A549 (cell line): ENCODE results near the gene NTN4. TPM values are rescaled to one million over a fixed set of nuclear protein-coding genes. Genes with fewer than 3 reads are reported as not detected.

Experiments
- ATAC-seq, 2 experiments: fragments of 200-7000 bp in 1 of 2; fragments of >200 bp in 1 of 2; cut with Nextera tagmentation in 1 of 2; cut with Tn5 transposase in 1 of 2; 3 replicates each; pipeline versions ENCODE4 v1.8.0 to v1.9.1; 2018 to 2020; ENCODE audit warnings: mild to moderate bottlenecking in 1 of 2, moderate library complexity in 1 of 2
- CTCF ChIA-PET: fragments of 300-600 bp; sonication (Branson Sonifier 250); formaldehyde crosslinking; extraction: SDS; loops from one replicate; lab custom pipeline; 2021; ENCODE audit warnings: antibody characterized with exemption, inconsistent platforms; lab: Yijun Ruan, JAX
- POLR2A ChIA-PET: fragments of 350-600 bp; formaldehyde crosslinking; extraction: SDS; loops from one replicate; lab custom pipeline; 2021; ENCODE audit warnings: antibody characterized with exemption, inconsistent platforms; lab: Yijun Ruan, JAX
- DNase-seq, 2 experiments: peaks; one replicate each; pipeline versions ENCODE4 v3.0.0 to v3.0.0-alpha.2; 2011 to 2016; ENCODE audit warnings: low read depth in 1 of 2, low spot score in 1 of 2
- FAIRE-seq: peaks from 2 replicates; lab custom pipeline; 2011; peaks lifted over from hg19 to GRCh38; lab: Jason Lieb, UNC
- H3K27ac ChIP-seq, 2 experiments: fragments of >200 bp; sonication (Bioruptor Twin); formaldehyde crosslinking; 3 replicates each; pipeline ENCODE4 v1.5.1; 2016 to 2017
- H3K4me1 ChIP-seq: fragments of >200 bp; sonication (Bioruptor Twin); formaldehyde crosslinking; 3 replicates; pipeline ENCODE4 v1.6.1; 2016
- H3K4me2 ChIP-seq: fragments of >200 bp; sonication (Bioruptor Twin); formaldehyde crosslinking; 3 replicates; pipeline ENCODE4 v1.6.1; 2016
- H3K4me3 ChIP-seq: fragments of >200 bp; sonication (Bioruptor Twin); formaldehyde crosslinking; 3 replicates; pipeline ENCODE4 v1.5.1; 2016
- H3K9me3 ChIP-seq: fragments of >200 bp; sonication (Bioruptor Twin); formaldehyde crosslinking; 3 replicates; pipeline ENCODE4 v1.6.1; 2016
- ATOH8 ChIP-seq: fragments of 250-450 bp; sonication (Bioruptor Pico); IDR thresholded peaks from 2 replicates; pipeline ENCODE4 v1.5.0; 2020; ENCODE audit warnings: low read depth, mild to moderate bottlenecking, moderate library complexity
- BHLHE40 ChIP-seq: IDR thresholded peaks from 2 replicates; pipeline ENCODE4 v1.6.1; 2012; ENCODE audit warnings: low read depth, low read length, inconsistent platforms
- CBX2 ChIP-seq: fragments of 200-600 bp; sonication (generic); IDR thresholded peaks from 2 replicates; pipeline ENCODE4 v1.6.1; 2016; ENCODE audit warnings: low read depth, mild to moderate bottlenecking, borderline replicate concordance
- CHD2 ChIP-seq: fragments of 150-350 bp; IDR thresholded peaks from 2 replicates; pipeline ENCODE4 v1.6.1; 2014; ENCODE audit warnings: low read length; ENCODE audit not compliant: partially characterized antibody
- CHD4 ChIP-seq: fragments of 200-600 bp; sonication (generic); IDR thresholded peaks from 2 replicates; pipeline ENCODE4 v1.6.1; 2016; ENCODE audit warnings: antibody characterized with exemption, mild to moderate bottlenecking, borderline replicate concordance
- FOXS1 ChIP-seq: fragments of 250-450 bp; sonication (Bioruptor Pico); IDR thresholded peaks from 2 replicates; pipeline ENCODE4 v1.5.0; 2020; ENCODE audit warnings: mild to moderate bottlenecking, moderate library complexity
- GATA3 ChIP-seq: IDR thresholded peaks from 2 replicates; pipeline ENCODE4 v1.6.1; 2012; ENCODE audit warnings: borderline replicate concordance
- HEYL ChIP-seq: fragments of 250-450 bp; sonication (Bioruptor Pico); IDR thresholded peaks from 2 replicates; pipeline ENCODE4 v1.8.0; 2021; ENCODE audit warnings: mild to moderate bottlenecking, moderate library complexity
- HOXA7 ChIP-seq: fragments of 250-450 bp; sonication (Bioruptor Pico); IDR thresholded peaks from 2 replicates; pipeline ENCODE4 v1.5.0; 2020; ENCODE audit warnings: mild to moderate bottlenecking, moderate library complexity
- JUNB ChIP-seq: fragments of >200 bp; sonication (Bioruptor Twin); formaldehyde crosslinking; IDR thresholded peaks from 2 replicates; pipeline ENCODE4 v1.6.1; 2016
- MAFK ChIP-seq: fragments of 450-650 bp; IDR thresholded peaks from 2 replicates; pipeline ENCODE4 v1.6.1; 2014; ENCODE audit not compliant: partially characterized antibody
- MAZ ChIP-seq: fragments of 150-350 bp; IDR thresholded peaks from 2 replicates; pipeline ENCODE4 v1.6.1; 2014; ENCODE audit warnings: antibody characterized with exemption, low read depth, low read length, borderline replicate concordance
- MYC ChIP-seq: IDR thresholded peaks from 2 replicates; pipeline ENCODE4 v1.6.1; 2012; ENCODE audit warnings: mild to moderate bottlenecking, inconsistent platforms, low read length, improper control_type of control experiment, borderline replicate concordance
- NFE2L2 ChIP-seq: fragments of 150-350 bp; conservative IDR thresholded peaks from 2 replicates; pipeline ENCODE4 v1.6.1; 2014; ENCODE audit warnings: low read length
- NPAS2 ChIP-seq: fragments of 250-450 bp; sonication (Bioruptor Pico); IDR thresholded peaks from 2 replicates; pipeline ENCODE4 v1.8.0; 2022; ENCODE audit warnings: mild to moderate bottlenecking, moderate library complexity, borderline replicate concordance
- NR3C1 ChIP-seq: fragments of >200 bp; sonication (Bioruptor Twin); formaldehyde crosslinking; IDR thresholded peaks from 3 replicates; pipeline ENCODE4 v1.6.1; 2017
- PHF8 ChIP-seq: fragments of 200-600 bp; sonication (generic); IDR thresholded peaks from 2 replicates; pipeline ENCODE4 v1.6.1; 2016; ENCODE audit warnings: low read depth, mild to moderate bottlenecking, antibody characterized with exemption, moderate library complexity, borderline replicate concordance
- RAD21 ChIP-seq, 2 experiments: fragments of >200 bp in 1 of 2; sonication (Bioruptor Twin) in 1 of 2; formaldehyde crosslinking in 1 of 2; IDR thresholded peaks in 1 of 2; conservative IDR thresholded peaks in 1 of 2; 2 replicates in 1 of 2; 3 replicates in 1 of 2; pipeline ENCODE4 v1.6.1; 2012 to 2018; ENCODE audit warnings: inconsistent platforms in 1 of 2
- RFX5 ChIP-seq: fragments of 450-650 bp; IDR thresholded peaks from 2 replicates; pipeline ENCODE4 v1.7.1; 2014; ENCODE audit warnings: antibody characterized with exemption, mild to moderate bottlenecking, moderate library complexity
- whole genome bisulfite sequencing: methylation state at CpG from one replicate; pipeline ENCODE4 v1.1.6; 2017; ENCODE audit errors: missing lambda C conversion rate; 5-methylcytosine and 5-hydroxymethylcytosine counted together
- polyA plus RNA-seq, 4 experiments: library from polyadenylated mRNA; depleted of rRNA in 3 of 4; stranded (reverse); fragments of >200 nt; fragmentation: RNase III in 1 of 4; extraction: RNeasy Plus Mini Kit Qiagen cat#74134 plus additional on column Dnase treatment in 1 of 4; gene quantifications; 2 replicates in 3 of 4; 3 replicates in 1 of 4; pipeline ENCODE4 v1.2.3, GENCODE V29; 2011 to 2017
- TF ChIP-seq, protein P1 (sequence below): IDR thresholded peaks from 2 replicates; pipeline ENCODE4 v1.6.1; 2012
- TF ChIP-seq, protein P2 (sequence below): fragments of >200 bp; sonication (Bioruptor Twin); formaldehyde crosslinking; IDR thresholded peaks from 3 replicates; pipeline ENCODE4 v1.5.1; 2016

Gene NTN4
- polyA plus RNA-seq, 2 of the 4 experiments (the other 2 are of a cell fraction): 37.3 to 132 TPM

- H3K4me2 ChIP-seq: no peak overlapping the region
- H3K4me3 ChIP-seq: no peak overlapping the region
- TF ChIP-seq, protein P1, sequence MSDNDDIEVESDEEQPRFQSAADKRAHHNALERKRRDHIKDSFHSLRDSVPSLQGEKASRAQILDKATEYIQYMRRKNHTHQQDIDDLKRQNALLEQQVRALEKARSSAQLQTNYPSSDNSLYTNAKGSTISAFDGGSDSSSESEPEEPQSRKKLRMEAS: no peak
- TF ChIP-seq BHLHE40 (no peak), CBX2 (no peak), NFE2L2 (no peak), FOXS1 (no peak), RFX5 (no peak), GATA3 (no peak), MAFK (no peak), HEYL (no peak), CHD4 (no peak), NPAS2 (no peak)
- TF ChIP-seq, protein P2, sequence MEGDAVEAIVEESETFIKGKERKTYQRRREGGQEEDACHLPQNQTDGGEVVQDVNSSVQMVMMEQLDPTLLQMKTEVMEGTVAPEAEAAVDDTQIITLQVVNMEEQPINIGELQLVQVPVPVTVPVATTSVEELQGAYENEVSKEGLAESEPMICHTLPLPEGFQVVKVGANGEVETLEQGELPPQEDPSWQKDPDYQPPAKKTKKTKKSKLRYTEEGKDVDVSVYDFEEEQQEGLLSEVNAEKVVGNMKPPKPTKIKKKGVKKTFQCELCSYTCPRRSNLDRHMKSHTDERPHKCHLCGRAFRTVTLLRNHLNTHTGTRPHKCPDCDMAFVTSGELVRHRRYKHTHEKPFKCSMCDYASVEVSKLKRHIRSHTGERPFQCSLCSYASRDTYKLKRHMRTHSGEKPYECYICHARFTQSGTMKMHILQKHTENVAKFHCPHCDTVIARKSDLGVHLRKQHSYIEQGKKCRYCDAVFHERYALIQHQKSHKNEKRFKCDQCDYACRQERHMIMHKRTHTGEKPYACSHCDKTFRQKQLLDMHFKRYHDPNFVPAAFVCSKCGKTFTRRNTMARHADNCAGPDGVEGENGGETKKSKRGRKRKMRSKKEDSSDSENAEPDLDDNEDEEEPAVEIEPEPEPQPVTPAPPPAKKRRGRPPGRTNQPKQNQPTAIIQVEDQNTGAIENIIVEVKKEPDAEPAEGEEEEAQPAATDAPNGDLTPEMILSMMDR: no peak
- H3K9me3 ChIP-seq: no peaks in the 10 kb centered on the region
- 79% methylated on average over 4 of the region's 4 CpGs for WGBS
- ChIA-PET POLR2A (interaction anchor here (1.2 kb wide), 1 partner anchor 10 kb away, joined by 3 read pairs; no protein-coding TSS in a partner anchor), CTCF (interaction anchor here (0.8 to 1.4 kb wide), 3 partner anchors 19 to 60 kb away, joined by 3 to 5 read pairs (median 5); no protein-coding TSS in a partner anchor)
- FAIRE-seq (no peak), DNase-seq (no peak), ATAC-seq (no peak)
- peaks cover 10% of the 10 kb centered on the region for H3K4me1 ChIP-seq
- H3K27ac ChIP-seq: peak overlapping the region; percentile 5 to 72; a peak in 3 of 6 replicates
Observed at GRCh38 chr12:95643256-95643655, 147.3 kb downstream of the NTN4 start.

DNA sequence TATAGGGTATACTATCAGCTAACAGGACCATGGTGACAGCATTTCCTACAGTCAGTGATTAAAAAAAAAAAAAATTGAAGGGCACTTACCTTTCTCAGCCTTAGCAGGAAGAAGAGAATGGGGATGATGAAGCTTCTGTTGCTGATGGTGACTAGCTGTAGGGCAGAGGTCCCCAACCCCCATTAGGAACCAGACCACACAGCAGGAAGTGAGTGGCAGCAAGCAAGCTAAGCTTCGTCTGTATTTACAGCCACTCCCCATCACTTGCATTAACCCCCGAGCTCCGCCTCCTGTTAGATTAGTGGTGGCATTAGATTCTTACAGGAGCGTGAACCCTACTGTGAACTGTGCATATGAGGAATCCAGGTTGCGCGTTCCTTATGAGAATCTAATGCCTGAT, 148.0 kb downstream of the NTN4 start:
- Histone ChIP-seq H3K4me3 (no peak overlapping the region), H3K9me3 (no peaks in the 10 kb centered on the region), H3K4me1 (peaks cover 15% of the 10 kb centered on the region), H3K4me2 (no peak overlapping the region), H3K27ac (peak overlapping the region in 1 of 2 experiments; percentile 72; a peak in 3 of 6 replicates)
- TF ChIP-seq HOXA7 (CRISPR knock-in tag): no peak
- no peak for TF ChIP-seq GATA3
- no peak for TF ChIP-seq FOXS1
- no peak for TF ChIP-seq MYC
- TF ChIP-seq ATOH8: no peak
- no peak for TF ChIP-seq RAD21 (conservative IDR thresholded peaks at IDR 0.05 in 1 of 2, IDR thresholded peaks at IDR 0.05 in 1 of 2)
- no peak for TF ChIP-seq JUNB
- TF ChIP-seq, protein P1: no peak
- no peak for TF ChIP-seq RFX5
- no peak for TF ChIP-seq MAZ
- TF ChIP-seq PHF8: no peak
- no peak for TF ChIP-seq NR3C1
- TF ChIP-seq CHD2: no peak
- WGBS: 87% methylated on average over 6 of the region's 6 CpGs
- ChIA-PET POLR2A (interaction anchor here (1.2 kb wide), 1 partner anchor 10 kb away, joined by 3 read pairs; no protein-coding TSS in a partner anchor), CTCF (interaction anchor here (0.6 to 1.4 kb wide), 7 partner anchors 9 to 113 kb away, joined by 3 to 5 read pairs (median 3); no protein-coding TSS in a partner anchor)
- FAIRE-seq: no peak
- DNase-seq: peak in 1 of 2 experiments; percentile 32
- 0 out of 6 replicates have a peak, but pooled peaks of 1 of the 2 experiments have one; percentile 7 for ATAC-seq
